Measurements from ENCODE around the gene SLC12A3.
"Not testable (repeated sequence)": the region's sequence is repeated elsewhere in the genome, so short reads cannot be mapped to it uniquely, and the experiment has no call there.

Gene SLC12A3

DNA sequence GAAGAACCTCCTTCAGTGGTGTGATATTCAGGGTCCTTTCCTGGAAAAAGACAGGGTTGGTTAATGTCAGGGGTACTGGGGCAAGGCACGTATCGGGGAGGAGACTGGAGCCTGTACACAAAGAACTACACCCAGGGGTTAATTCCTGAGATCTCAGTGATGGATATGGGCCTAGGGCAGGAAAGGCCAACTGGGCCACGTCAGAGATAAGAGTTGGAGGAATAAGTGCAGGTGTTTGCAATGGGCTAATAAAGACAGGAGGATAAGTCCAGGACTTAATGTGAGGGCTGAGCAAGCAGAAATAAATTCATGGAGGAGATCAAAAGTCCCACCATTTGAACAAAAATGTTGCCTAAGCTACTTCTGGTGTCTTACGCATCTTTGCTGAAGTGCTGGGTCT, 56.6 kb downstream of the SLC12A3 start:
- DNase-seq (ENCODE audit: low read depth) = no peak

DNA sequence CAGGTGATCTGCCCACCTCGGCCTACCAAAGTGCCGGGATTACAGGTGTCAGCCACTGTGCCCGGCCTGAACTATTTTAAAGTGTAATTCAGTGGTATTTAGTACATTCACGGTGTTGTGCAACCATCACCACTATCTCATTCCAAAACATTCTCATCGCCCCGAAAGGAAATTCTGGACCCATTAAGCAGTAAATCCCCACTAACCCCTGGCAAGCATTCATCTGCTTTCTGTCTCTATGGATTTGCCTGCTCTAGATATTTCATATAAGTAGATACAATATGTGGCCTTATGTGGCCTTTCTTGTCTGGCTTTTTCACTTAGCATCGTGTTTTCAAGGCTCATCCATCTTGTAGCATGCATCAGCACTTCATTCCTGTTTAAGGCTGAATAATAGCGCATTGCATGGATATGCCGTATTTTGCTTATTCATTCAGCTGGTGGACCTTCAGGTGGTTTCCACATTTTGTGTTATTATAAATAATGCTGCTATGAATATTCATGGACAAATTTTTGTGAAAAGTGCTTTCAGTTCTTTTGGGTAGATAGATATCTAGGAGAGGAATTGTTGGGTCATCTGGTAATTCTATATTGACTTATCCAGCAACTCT, 58.6 kb downstream of the SLC12A3 start:
- DNase-seq (ENCODE audit: low read depth) = no peak

- no peak for DNase-seq (ENCODE audit: low read depth)
Measured at GRCh38 chr16:56927471-56927870, 62.5 kb downstream of the SLC12A3 start.

DNA sequence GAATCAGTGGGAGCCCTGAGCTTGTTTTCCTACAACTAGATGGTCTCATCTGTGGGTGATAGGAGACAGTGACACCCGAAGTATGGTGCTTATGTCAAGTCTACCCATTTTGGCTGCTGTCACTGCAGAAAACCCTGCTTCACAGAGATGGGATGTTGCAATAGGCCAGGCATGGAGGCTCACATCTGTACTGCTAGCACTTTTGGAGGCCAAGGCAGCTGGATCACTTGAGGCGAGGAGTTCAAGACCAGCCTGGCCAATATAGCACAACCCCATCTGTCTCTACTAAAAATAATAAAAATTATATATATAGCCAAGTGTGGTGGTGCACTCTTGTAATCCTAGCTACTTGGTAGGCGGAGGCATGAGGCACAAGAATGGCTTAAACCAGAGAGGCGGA, 64.6 kb downstream of the SLC12A3 start:
- no peak for DNase-seq (ENCODE audit: low read depth)

GRCh38 chr16:56930486-56931270, 65.7 kb downstream of the SLC12A3 start:
- DNase-seq (ENCODE audit: low read depth) = no peak

DNA sequence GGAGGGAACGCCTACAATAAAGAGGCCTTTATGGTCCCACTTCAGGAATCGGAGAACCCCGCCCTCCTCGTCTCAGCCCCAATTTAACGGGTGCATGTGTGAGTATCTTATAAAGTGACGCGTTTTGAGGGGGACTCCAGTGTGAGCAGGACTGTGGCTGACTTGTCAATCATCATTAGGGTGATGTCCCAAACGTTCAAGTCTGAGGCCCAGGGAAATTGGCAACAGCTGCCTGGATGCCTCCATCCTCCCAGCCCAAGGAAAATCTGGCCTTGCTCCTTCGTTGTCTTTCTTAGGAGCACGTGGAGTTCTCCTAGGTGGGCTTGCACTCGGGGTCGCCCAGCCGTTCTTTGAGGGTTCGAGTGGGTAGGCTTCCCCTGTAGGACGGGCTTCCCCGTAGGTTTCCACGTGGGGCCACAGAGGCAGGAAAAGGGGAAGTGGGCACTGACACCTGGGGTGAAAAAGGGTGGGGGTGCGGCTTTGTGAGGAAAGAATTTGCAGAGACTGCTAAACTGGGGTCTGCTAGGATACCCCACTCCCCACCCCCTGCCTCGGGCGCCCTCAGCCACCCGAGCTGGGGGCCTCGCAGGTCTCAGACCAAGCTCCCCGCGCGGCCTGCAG, 66.4 kb downstream of the SLC12A3 start:
- no peak for DNase-seq (ENCODE audit: low read depth)

DNA sequence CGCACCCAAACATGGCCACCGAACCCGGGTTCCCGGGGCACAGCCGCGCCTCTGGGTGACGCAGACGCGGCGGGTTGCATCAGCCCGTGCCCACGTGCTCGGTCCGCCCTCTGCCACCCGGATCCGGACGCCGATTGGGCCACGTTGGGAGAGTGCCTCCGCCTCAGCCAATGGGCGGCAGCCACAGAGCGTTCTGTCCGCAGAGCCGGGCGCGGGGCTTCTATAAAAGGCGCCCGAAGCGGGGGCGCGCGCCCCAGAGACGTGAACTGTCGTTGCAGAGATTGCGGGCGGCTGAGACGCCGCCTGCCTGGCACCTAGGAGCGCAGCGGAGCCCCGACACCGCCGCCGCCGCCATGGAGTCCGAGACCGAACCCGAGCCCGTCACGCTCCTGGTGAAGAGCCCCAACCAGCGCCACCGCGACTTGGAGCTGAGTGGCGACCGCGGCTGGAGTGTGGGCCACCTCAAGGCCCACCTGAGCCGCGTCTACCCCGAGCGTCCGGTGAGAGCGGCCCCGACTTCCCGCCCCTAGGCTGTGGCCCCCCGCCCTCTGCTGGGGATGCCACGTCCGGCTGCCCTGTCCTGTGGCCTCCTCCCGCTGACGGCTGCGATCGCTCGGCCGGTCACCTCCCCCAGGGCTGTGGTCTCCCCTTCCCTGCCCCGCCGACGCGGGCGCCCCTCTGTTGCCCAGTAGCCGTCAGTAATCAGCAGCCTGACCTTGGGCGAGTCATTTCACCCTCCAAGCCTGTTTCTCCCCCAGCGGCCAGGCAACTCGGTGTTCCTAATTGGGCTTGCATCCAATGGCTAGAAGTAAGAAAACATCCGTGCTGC, 67.1 kb downstream of the SLC12A3 start, which contains the start of gene HERPUD1:
Gene HERPUD1 (plus strand): TSS at position 251 of the 829 bp plus-strand sequence. CDS start 103 bp downstream, at position 354.
- peak; percentile 99 for DNase-seq (ENCODE audit: low read depth)

DNA sequence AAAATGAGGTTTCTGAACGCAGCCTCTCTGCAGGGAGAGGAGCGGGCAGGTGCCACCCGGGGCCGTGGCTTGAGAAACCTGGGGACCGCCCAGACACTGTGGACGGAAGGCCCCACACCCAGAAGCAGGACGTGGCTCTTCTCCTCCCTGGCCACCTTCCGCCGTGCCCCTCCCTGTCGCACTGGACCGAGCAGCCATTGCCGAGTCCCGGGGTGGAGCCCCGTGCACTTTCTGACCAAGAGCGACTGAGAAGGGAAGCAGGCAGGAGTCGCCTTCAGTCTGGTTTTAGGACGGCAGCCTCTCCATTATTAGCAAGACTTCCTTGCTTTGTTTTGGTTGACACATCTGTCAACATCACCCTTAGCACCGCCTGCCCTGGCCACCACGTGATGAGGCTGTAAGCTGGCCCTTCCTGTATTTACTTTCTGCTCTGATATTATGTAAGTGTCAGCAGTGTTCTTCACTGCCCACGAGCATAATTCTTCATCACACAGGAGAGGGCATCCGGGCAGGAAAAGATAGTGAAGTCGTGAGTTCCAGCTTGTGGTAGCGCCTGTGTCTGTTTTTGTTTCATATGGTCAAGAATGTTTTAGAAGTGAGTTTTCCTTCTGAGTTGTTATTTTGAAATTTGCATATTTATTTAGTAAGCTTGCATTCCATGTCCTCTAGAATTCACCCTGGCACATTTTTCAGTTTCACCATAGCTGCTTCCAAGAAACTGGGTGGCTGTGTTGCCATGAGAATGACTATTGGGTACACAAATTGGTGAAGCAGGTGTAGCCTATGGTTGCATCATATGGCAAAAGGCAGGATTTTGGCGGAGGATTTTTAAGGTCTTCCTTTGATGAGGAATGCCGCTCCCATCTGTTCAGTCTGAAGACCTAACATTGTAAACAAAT, 68.0 kb downstream of the SLC12A3 start:
- peak; percentile 81 for DNase-seq (ENCODE audit: low read depth)

DNA sequence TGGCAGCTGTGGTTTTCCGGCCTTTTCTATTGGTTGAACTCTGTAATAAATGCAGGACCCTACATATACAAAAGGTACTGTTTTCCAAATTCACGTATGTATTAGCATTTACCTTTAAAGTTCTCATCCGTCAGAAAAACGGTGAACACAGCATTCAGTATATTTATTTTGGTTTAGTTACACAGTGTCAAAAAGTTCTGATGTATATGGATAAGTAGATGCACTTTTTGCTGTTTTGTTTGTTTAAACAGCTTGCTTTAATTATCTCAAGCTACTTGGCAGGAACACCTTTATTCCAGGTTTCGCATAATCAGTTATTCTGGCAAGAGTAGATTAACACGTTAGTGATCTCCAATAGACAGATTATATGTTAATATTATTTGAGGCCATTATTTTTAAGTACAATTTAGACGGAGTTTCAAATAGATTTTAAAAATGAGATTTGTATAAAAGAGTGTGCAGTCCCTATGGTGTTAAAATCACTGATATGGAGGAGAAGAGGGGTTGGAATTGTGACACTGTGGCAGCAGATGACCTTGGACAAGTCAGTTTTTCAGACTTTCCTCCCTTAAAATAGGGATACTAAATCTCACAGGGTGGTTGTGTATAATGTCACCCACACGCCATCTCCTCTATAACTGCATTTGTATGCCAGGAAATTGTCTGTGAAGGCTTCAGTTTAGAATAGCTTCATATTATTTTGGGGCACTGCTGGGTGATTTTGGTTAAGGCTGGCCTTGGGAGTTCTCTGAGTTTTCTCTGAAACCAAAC, 69.0 kb downstream of the SLC12A3 start:
- no peak for DNase-seq (ENCODE audit: low read depth)

GRCh38 chr16:56934599-56935145, 69.7 kb downstream of the SLC12A3 start:
- not testable (repeated sequence) for DNase-seq (ENCODE audit: low read depth)

GRCh38 chr16:56935201-56935600, 70.2 kb downstream of the SLC12A3 start:
- no peak for DNase-seq (ENCODE audit: low read depth)

DNA sequence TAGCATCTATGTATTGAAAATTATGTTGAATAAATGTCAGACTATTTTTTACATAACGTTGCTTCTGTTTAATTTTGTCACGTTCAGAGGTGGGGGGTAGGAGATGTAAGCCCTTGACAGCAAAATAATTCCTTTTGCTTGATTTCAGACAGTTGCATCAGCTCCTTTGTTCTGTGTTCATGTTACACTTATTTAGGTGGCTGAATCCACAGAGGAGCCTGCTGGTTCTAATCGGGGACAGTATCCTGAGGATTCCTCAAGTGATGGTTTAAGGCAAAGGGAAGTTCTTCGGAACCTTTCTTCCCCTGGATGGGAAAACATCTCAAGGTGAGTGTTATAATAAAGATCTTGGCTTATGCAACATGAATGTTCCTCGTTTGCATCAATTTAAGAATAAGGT, 71.5 kb downstream of the SLC12A3 start:
- DNase-seq (ENCODE audit: low read depth) = no peak

DNA sequence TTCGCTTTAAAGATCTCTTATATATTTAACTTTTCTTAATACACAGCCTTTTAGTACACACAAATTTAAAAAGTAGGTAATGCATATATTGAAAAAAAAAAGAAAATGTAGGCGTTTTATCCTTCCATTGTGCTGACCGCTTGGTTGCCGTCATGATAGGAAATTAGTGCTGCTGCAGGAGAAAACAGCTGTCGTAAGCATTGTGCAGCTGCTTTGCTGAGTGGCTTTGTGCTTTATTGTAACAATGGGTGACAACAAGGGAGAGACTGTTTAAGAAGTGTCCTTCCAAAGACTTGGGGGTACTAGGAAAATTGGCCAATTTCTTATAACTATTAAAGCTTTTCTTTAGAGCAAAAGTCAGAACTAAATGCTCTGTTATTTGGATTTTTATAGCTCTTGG, 71.9 kb downstream of the SLC12A3 start:
- no peak for DNase-seq (ENCODE audit: low read depth)

DNA sequence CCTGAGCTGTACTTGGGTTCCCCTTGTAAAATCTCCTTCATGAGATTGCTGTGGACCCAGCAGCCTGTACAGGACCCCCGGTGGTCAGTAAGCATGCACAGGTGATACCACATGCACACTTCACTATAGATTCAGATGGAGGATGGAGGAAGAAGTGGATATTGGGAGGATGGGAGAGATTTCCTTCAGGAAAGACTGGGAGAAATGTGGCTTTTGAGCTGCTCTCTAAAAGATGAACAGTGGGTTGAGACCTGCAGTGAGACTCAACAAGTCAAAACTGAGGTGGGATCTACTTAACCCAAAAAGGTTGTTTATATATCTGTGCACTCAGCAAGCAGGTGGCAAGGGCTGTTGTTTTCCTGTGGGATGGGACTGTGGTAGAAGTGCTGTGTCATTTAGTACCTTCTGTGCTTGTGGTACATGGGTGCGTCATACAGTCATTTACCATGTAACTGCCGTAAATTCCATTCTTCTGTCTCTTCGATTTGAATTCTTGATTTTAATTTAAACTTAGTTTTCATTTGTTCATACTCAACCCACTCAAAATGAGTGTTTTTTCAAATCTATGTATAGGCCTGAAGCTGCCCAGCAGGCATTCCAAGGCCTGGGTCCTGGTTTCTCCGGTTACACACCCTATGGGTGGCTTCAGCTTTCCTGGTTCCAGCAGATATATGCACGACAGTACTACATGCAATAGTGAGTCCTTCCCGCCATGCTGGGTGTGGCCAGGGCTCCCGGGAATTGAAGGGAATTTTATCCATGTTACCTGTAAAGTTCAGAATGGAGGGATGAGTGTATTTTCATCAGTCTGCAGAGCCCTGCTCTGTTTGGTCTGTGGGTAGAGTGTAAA, 73.9 kb downstream of the SLC12A3 start:
- peak; percentile 35 for DNase-seq (ENCODE audit: low read depth)

DNA sequence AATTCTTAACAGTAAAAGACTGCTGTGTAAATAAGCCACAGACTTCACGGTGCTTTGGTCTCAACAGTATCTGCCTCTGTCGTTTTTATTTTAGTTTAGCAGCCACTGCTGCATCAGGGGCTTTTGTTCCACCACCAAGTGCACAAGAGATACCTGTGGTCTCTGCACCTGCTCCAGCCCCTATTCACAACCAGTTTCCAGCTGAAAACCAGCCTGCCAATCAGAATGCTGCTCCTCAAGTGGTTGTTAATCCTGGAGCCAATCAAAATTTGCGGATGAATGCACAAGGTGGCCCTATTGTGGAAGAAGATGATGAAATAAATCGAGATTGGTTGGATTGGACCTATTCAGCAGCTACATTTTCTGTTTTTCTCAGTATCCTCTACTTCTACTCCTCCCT, 74.8 kb downstream of the SLC12A3 start:
- no peak for DNase-seq (ENCODE audit: low read depth)

- no peak for DNase-seq (ENCODE audit: low read depth)
Measured at GRCh38 chr16:56941092-56941491, 76.1 kb downstream of the SLC12A3 start.

DNA sequence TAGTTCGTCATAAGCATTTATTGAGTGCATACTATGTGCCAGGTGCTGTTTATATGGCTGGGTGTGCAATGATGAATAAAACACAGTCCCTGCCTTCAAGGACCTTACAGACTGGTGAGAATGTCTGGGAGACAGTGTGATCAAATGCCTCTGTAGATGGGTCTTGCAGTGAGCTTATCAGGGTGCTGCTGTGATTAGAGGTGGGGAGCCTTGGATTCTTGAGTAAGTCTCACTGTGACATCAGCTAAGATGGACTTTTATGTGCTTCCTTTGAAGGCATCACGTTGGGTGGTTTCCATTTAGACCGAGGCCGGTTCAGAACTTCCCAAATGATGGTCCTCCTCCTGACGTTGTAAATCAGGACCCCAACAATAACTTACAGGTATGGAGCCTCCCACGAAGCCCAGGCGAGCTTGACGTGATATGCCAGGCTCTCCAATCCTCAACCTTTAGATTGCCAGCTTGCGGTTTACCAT, 76.9 kb downstream of the SLC12A3 start:
- no peak for DNase-seq (ENCODE audit: low read depth)

DNA sequence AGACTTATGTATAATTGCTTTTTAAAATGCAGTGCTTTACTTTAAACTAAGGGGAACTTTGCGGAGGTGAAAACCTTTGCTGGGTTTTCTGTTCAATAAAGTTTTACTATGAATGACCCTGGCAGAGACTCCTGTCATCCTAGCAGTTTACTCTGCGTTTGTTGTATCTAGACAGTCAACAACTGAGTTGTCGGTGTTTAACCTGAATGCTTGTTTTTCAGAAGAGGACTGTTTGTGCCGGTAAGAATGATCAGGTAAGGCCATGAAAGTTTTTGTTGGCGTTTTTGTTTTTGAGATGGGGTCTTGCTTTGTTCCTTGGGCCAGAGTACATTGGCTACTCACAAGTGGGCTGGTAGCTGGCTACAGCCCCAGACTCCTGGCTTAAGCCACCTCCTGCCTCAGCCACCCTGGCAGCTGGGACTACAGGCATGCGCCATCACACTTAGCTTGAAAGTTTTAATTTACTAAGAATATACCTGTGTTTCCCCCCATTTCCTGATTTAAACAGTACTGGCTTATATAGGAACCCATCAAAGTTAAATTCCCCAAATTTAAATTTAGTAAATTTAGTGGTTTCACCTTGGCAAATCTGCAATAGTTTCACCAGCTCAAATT, 78.9 kb downstream of the SLC12A3 start:
- DNase-seq (ENCODE audit: low read depth) = no peak
